Femur (tissue), 1 donor: ENCODE results near the gene IRX4.
A peak's percentile ranks its signal among the peaks of the same experiment; 100 is the strongest.

Source experiments
- DNase-seq: peaks from one replicate; pipeline ENCODE4 v3.0.0-alpha.2; 2017

IRX4 gene

GRCh38 chr5:1882337-1883119 is at the start of gene IRX4:
Gene IRX4, minus strand, starts transcription at chr5:1882925. Its CDS starts 278 bp downstream, at chr5:1882647.
- no peak for DNase-seq

GRCh38 chr5:1931604-1932231 is 49.0 kb upstream of the IRX4 start:
- peak; percentile 53 for DNase-seq

GRCh38 chr5:1930880-1931603 is 48.3 kb upstream of the IRX4 start:
- peak; percentile 64 for DNase-seq

GRCh38 chr5:1930501-1930879 is 47.8 kb upstream of the IRX4 start:
- no peak for DNase-seq

- no peak for DNase-seq
These were observed 46.6 kb upstream of the IRX4 start for GRCh38 chr5:1929108-1929991.

GRCh38 chr5:1926471-1927341 is 44.0 kb upstream of the IRX4 start:
- DNase-seq, result no peak

GRCh38 chr5:1926071-1926440 is 43.3 kb upstream of the IRX4 start:
- DNase-seq, result no peak

- DNase-seq, result no peak
These were observed 42.7 kb upstream of the IRX4 start for GRCh38 chr5:1925111-1926070.

GRCh38 chr5:1923766-1924165 is 41.0 kb upstream of the IRX4 start:
- DNase-seq, result no peak

- DNase-seq, result no peak
These were observed 40.6 kb upstream of the IRX4 start for GRCh38 chr5:1923341-1923740.

- no peak for DNase-seq
These were observed 39.0 kb upstream of the IRX4 start for GRCh38 chr5:1921711-1922110.

GRCh38 chr5:1919750-1920149 is 37.0 kb upstream of the IRX4 start:
- DNase-seq, result no peak

- DNase-seq, result no peak
These were observed 36.5 kb upstream of the IRX4 start for GRCh38 chr5:1919209-1919566.

GRCh38 chr5:1918488-1919208 is 35.9 kb upstream of the IRX4 start:
- no peak for DNase-seq

GRCh38 chr5:1917830-1918487 is 35.2 kb upstream of the IRX4 start:
- DNase-seq, result no peak

- DNase-seq, result no peak
These were observed 33.6 kb upstream of the IRX4 start for GRCh38 chr5:1916041-1917001.

- no peak for DNase-seq
These were observed 32.6 kb upstream of the IRX4 start for GRCh38 chr5:1915316-1915715.

- no peak for DNase-seq
These were observed 31.7 kb upstream of the IRX4 start for GRCh38 chr5:1914471-1914870.
